Keratinocyte (primary cell): ENCODE data around the gene GPR146. TPM values are rescaled to one million over a fixed set of nuclear protein-coding genes. Genes with fewer than 3 reads are reported as not detected.

Source experiments
- DNase-seq: peaks from one replicate; pipeline ENCODE4 v3.0.0-alpha.2; 2011; ENCODE audit warnings: low read depth, missing footprints, low spot score
- FAIRE-seq: peaks from 2 replicates; lab custom pipeline; 2011; peaks lifted over from hg19 to GRCh38; lab: Jason Lieb, UNC
- H2AFZ ChIP-seq: 2 replicates; pipeline ENCODE4 v1.6.0; 2012; ENCODE audit warnings: low read length, control low read depth, inconsistent platforms; ENCODE audit not compliant: control insufficient read depth
- H3K27ac ChIP-seq: 2 replicates; pipeline ENCODE4 v1.5.1; 2011; ENCODE audit warnings: low read length; ENCODE audit not compliant: control insufficient read depth, insufficient read depth
- H3K27me3 ChIP-seq: 3 replicates; pipeline ENCODE4 v1.6.0; 2011; ENCODE audit warnings: low read length; ENCODE audit not compliant: control insufficient read depth, insufficient read depth; ENCODE audit errors: extremely low read depth
- H3K36me3 ChIP-seq, 2 experiments: 2 replicates in 1 of 2; 3 replicates in 1 of 2; pipeline ENCODE4 v1.5.1; 2011; ENCODE audit warnings: low read length in 2 of 2, mild to moderate bottlenecking in 1 of 2; ENCODE audit not compliant: control insufficient read depth in 2 of 2, insufficient read depth in 2 of 2; ENCODE audit errors: extremely low read depth in 1 of 2
- H3K4me1 ChIP-seq: 3 replicates; pipeline ENCODE4 v1.5.1; 2011; ENCODE audit warnings: low read length; ENCODE audit not compliant: control insufficient read depth, insufficient read depth; ENCODE audit errors: extremely low read depth
- H3K4me2 ChIP-seq: 3 replicates; pipeline ENCODE4 v1.6.0; 2011; ENCODE audit warnings: low read depth, low read length; ENCODE audit not compliant: control insufficient read depth, insufficient read depth; ENCODE audit errors: extremely low read depth
- H3K4me3 ChIP-seq, 3 experiments: fragments of 200-600 bp in 1 of 3; sonication (generic) in 1 of 3; 2 replicates in 2 of 3; 3 replicates in 1 of 3; pipeline ENCODE4 v1.5.1; 2011 to 2016; ENCODE audit warnings: low read length in 3 of 3, mild to moderate bottlenecking in 3 of 3, control low read depth in 2 of 3, inconsistent platforms in 1 of 3, low read depth in 1 of 3, mixed read lengths in 1 of 3, mixed run types in 1 of 3, moderate library complexity in 1 of 3; ENCODE audit not compliant: control insufficient read depth in 2 of 3, insufficient read depth in 2 of 3; ENCODE audit errors: extremely low read depth in 1 of 3
- H3K79me2 ChIP-seq: 2 replicates; pipeline ENCODE4 v1.6.0; 2012; ENCODE audit warnings: low read length; ENCODE audit not compliant: control insufficient read depth, insufficient read depth
- H3K9ac ChIP-seq: 3 replicates; pipeline ENCODE4 v1.6.0; 2011; ENCODE audit warnings: low read length; ENCODE audit not compliant: control insufficient read depth, insufficient read depth; ENCODE audit errors: extremely low read depth
- H3K9me1 ChIP-seq: 3 replicates; pipeline ENCODE4 v1.6.0; 2011; ENCODE audit warnings: low read length; ENCODE audit not compliant: control insufficient read depth, insufficient read depth; ENCODE audit errors: extremely low read depth
- H3K9me3 ChIP-seq: 2 replicates; pipeline ENCODE4 v1.5.1; 2012; ENCODE audit warnings: low read depth, low read length; ENCODE audit not compliant: control insufficient read depth
- H4K20me1 ChIP-seq: 3 replicates; pipeline ENCODE4 v1.6.0; 2011; ENCODE audit warnings: low read length; ENCODE audit not compliant: control insufficient read depth, insufficient read depth; ENCODE audit errors: extremely low read depth
- EZH2 ChIP-seq: IDR thresholded peaks from one replicate; pipeline ENCODE4 v1.6.1; 2012; ENCODE audit warnings: inconsistent platforms, mild to moderate bottlenecking, low read length, moderate library complexity
- dilution Hi-C: fragments of 300-500 bp; cut with MboI; formaldehyde crosslinking; loops from one replicate; pipeline ENCODE4 v1.7.0; 2020; ENCODE audit warnings: low sequenced_read_pairs; ENCODE audit not compliant: extremely low pct_ligation_motif_present
- polyA plus RNA-seq, 5 experiments: library from polyadenylated mRNA; depleted of rRNA in 3 of 5; stranded (reverse) in 3 of 5; stranded (forward) in 1 of 5; unstranded in 1 of 5; fragments of >200 nt; gene quantifications; 1 replicate in 1 of 5; 2 replicates in 3 of 5; 3 replicates in 1 of 5; pipeline versions ENCODE4 v1.2.1 to v1.2.3, GENCODE V29; 2011 to 2012; ENCODE audit warnings: missing spikeins in 2 of 5, low read depth in 1 of 5, low replicate concordance in 1 of 5
- TF ChIP-seq, protein P1 (sequence below), 3 experiments: IDR thresholded peaks in 1 of 3; conservative IDR thresholded peaks in 1 of 3; optimal IDR thresholded peaks in 1 of 3; 2 replicates in 2 of 3; 3 replicates in 1 of 3; pipeline versions ENCODE3 to v1.5.1; 2011; ENCODE audit warnings: low read length in 3 of 3, mild to moderate bottlenecking in 3 of 3, moderate library complexity in 2 of 3, control low read depth in 1 of 3, inconsistent platforms in 1 of 3; ENCODE audit not compliant: insufficient read depth in 2 of 3; ENCODE audit errors: extremely low read depth in 1 of 3

The GPR146 gene
- polyA plus RNA-seq, 1 donor (not counting 4 experiments of a cell fraction or from before 2014, with no cell fraction given) = 0.13 TPM

DNA sequence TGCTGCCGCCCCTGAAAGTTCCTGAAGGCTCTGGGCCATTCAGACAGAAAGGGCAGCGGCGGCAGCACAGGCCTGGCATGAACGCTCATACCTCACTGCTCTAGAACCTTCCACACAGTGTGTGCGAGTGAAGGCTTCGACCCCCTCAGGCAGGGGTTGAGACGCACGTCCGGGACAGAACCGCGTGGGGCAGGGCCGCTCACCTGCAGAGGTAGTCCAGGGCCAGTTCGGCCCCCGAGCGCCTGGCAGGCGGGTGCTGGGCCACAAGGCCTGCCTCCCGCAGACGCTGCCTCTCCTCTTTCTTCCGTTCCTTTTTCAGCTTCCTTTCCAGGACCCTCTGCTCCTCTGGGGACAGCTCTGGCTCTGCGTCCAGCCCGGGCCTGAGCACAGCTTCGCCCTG is 34.6 kb upstream of the GPR146 start:
- Histone ChIP-seq H3K4me3 (no peak overlapping the region), H3K27me3 (no peaks in the 10 kb centered on the region), H4K20me1 (peaks cover 9% of the 10 kb centered on the region), H3K4me2 (no peak overlapping the region), H3K4me1 (peaks cover 8% of the 10 kb centered on the region), H3K79me2 (peaks cover 9% of the 10 kb centered on the region), H3K9me3 (no peaks in the 10 kb centered on the region), H3K9ac (no peak overlapping the region), H2AFZ (no peak overlapping the region), H3K9me1 (no peaks in the 10 kb centered on the region), H3K36me3 (peaks cover 0 to 2% of the 10 kb centered on the region in 2 experiments), H3K27ac (no peak overlapping the region)
- TF ChIP-seq EZH2 = no peak
- dilution Hi-C loops = no loop called here
- DNase-seq (no peak), FAIRE-seq (no peak)

DNA sequence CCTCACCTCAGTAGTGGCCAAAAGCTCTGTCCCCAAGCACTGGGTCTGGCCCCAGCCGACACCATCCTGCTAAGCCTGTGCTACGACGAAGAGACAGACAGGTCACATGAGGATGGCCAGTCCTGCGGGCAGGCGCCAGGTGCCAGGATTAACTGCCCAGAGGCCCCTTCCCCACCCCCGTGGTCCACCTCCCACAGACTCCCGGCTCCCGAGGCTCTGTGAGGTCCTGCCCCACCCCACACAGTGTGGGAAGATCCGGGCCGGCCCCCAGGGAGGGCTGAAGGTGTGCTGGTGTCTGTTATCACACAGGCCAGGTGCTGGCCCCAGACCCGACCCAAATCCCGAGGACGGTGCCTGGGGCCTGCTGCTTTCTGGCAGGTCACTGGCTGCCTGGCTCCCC is 34.1 kb upstream of the GPR146 start:
- H3K4me3 ChIP-seq = no peak overlapping the region
- H3K9me1 ChIP-seq = no peaks in the 10 kb centered on the region
- no peaks in the 10 kb centered on the region for H3K9me3 ChIP-seq
- no peak for TF ChIP-seq EZH2
- H3K4me1 ChIP-seq = peaks cover 8% of the 10 kb centered on the region
- dilution Hi-C loops = no loop called here
- H3K9ac ChIP-seq = no peak overlapping the region
- FAIRE-seq (no peak), DNase-seq (no peak)
- H3K4me2 ChIP-seq = no peak overlapping the region
- H3K79me2 ChIP-seq = peaks cover 10% of the 10 kb centered on the region
- no peaks in the 10 kb centered on the region for H3K27me3 ChIP-seq
- H3K36me3 ChIP-seq = peaks cover 0 to 2% of the 10 kb centered on the region in 2 experiments
- H2AFZ ChIP-seq = no peak overlapping the region
- peaks cover 11% of the 10 kb centered on the region for H4K20me1 ChIP-seq
- no peak overlapping the region for H3K27ac ChIP-seq

DNA sequence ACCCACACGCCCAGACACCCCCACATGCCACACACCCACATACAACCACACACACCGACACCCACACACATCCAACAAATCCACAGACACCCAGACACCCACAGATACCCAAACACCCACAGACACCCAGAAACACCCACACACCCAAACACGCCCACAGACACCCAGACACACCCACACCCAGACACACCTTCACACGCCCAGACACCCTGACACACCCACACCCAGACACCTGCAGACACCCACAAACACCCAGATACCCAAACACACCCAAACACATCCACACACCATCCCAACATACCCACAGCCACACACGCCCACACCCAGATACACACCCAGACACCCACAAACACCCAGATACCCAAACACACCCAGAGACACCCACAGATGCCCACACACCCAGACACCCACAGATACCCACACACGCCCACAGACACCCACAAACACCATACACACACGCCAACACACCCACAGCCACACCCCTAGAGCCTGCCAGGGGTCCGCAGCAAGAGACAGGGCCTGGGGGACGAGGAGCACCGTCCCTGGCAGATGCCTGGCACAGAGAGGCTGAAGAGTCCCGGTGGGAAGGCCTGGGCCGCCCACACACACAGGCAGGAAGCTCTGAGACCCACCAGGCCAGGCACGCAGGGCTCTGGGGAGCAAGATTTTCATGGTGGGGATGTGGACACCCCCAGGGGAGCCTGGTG is 32.9 kb upstream of the GPR146 start:
- H3K9ac ChIP-seq = no peak overlapping the region
- H3K4me1 ChIP-seq = peaks cover 8% of the 10 kb centered on the region
- H3K27ac ChIP-seq = no peak overlapping the region
- H3K27me3 ChIP-seq = no peaks in the 10 kb centered on the region
- H3K4me3 ChIP-seq = no peak overlapping the region
- FAIRE-seq = no peak
- DNase-seq = no peak
- no peak overlapping the region for H2AFZ ChIP-seq
- no peaks in the 10 kb centered on the region for H3K9me3 ChIP-seq
- dilution Hi-C loops = no loop called here
- no peak for TF ChIP-seq EZH2
- TF ChIP-seq, protein P1, sequence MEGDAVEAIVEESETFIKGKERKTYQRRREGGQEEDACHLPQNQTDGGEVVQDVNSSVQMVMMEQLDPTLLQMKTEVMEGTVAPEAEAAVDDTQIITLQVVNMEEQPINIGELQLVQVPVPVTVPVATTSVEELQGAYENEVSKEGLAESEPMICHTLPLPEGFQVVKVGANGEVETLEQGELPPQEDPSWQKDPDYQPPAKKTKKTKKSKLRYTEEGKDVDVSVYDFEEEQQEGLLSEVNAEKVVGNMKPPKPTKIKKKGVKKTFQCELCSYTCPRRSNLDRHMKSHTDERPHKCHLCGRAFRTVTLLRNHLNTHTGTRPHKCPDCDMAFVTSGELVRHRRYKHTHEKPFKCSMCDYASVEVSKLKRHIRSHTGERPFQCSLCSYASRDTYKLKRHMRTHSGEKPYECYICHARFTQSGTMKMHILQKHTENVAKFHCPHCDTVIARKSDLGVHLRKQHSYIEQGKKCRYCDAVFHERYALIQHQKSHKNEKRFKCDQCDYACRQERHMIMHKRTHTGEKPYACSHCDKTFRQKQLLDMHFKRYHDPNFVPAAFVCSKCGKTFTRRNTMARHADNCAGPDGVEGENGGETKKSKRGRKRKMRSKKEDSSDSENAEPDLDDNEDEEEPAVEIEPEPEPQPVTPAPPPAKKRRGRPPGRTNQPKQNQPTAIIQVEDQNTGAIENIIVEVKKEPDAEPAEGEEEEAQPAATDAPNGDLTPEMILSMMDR (optimal IDR thresholded peaks at IDR 0.05 in 1 of 3, IDR thresholded peaks at IDR 0.05 in 1 of 3, conservative IDR thresholded peaks at IDR 0.05 in 1 of 3; ENCODE audit: extremely low read depth in 1 of 3, insufficient read depth in 2 of 3, low read length in 3 of 3) = no peak
- H3K79me2 ChIP-seq = peaks cover 10% of the 10 kb centered on the region
- H3K9me1 ChIP-seq = no peaks in the 10 kb centered on the region
- H3K4me2 ChIP-seq = no peak overlapping the region
- peaks cover 11% of the 10 kb centered on the region for H4K20me1 ChIP-seq
- H3K36me3 ChIP-seq = peaks cover 0 to 2% of the 10 kb centered on the region in 2 experiments
